UCSD-AML1 (cell line): Measurements from ENCODE around the gene INPP5D.
"Not testable (repeated sequence)": the region's sequence is repeated elsewhere in the genome, so short reads cannot be mapped to it uniquely, and the experiment has no call there.

ENCODE experiments used
- DNase-seq: peaks from one replicate; lab custom pipeline; 2025; ENCODE audit not compliant: unreplicated experiment; lab: John Stamatoyannopoulos, UW

INPP5D gene

DNA sequence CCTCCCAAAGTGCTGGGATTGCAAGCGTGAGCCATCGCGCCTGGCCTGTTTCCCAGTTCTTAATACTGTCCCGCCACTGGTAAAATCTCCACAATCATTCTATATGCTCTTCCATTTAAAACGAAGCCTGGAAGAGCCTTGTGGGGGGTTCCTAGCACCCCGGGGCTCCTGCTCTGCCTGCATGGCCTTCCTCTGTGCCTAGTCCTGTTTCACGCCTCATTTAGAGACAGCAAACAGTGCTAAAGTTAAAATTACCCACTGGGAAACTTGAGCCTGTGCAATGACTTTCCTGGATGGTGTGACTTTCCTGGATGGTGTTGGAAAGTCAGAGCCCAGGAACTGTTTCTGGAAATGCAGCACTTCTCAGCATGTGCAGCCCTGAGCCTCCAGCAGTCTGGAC is 55.0 kb downstream of the INPP5D start:
- DNase-seq = no peak

DNA sequence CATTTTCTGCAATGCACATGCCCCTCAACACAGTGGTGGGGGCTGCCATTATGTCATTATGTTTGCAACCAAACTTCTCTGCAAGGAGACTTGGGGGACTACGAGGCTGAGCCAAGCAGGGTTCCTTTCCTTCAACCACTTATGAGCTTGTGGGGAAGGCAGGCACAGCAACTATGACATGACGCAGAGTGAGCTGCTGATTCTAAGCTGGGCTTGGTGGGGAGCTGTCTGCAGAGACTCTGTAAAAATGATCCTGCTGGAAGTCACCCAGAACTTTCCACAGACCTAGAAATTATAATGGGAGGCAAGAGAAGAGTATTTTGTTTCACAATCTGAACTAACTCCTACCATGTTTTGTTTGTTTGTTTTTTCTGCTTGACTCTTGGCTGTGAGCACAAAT is 55.6 kb downstream of the INPP5D start:
- no peak for DNase-seq

DNA sequence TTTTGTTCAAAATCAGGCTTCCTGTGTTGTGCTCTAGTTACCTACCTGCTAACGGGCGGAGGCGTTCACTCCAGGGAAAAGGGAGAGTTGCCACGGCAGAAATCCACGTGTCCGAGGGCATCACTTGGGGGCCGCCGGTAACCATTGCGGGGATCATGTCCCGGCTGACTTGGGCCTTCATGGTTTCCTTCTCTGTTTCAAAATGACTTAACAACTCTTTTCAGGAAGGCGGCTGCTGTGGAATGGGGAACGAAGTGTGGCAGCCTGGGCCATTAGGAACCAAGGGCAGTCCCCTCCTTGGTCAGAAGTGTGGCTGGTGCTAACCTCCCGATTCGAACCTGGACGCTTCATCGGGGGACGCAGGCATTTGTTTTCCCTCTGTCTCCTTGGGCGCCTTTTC is 56.8 kb downstream of the INPP5D start:
- DNase-seq = no peak

DNA sequence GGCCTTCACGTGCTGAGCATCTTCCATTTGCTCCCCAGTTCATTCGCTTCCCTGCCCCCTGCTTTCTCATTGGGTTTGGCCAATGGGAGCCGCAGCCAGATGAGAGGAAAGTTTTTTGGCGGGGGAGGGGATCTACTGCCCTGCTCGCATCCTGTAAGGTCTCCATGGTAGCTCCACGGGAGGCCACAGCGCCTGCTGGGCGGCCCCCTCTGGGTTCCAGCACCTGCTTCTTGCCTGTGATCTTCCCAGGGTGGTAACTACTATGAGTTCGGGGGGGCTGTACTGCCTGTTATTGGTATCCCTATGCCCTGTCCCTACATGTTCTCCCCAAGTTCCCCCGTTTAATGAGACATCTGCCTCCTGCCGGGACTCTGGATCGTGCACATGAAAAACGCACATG is 57.2 kb downstream of the INPP5D start:
- no peak for DNase-seq

DNA sequence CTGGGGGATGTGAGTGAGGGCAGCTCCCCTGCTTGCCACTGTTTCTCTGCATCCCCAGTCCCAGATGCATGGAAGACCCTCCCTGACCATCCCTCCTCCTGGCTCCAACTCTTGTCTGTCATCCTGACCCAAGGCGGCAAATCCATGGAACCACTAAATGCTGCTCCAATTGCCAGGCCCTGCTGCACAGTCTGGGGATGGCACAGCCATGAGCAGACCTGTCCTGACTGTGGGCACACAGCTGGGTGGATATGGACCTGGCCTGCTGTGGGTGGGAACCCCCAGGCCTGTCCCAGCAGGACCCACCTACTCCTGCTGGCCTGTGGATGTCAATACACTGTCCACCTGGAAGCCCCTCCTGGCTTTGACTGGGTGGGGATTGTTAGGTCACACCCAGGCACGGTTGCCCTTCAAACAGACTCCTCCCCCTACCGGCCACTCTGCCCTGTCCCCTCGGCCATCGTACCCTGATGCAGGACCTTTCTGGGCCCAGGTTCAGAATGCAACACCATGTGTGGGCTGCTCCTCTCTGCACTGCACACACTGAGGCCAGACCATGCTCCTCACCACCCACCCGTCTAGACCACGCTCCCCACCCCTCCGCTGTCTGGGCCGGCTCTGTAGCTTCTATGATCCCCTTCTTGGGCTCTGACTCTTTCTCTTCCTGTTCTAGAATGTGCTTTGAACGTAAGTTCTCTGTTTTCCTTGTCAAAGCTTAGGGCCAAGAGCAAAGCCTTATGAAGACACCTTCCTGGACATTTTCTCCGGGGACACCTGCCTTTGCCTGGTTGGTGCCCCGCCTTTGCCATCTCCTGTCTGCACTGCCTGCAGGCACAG is 57.9 kb downstream of the INPP5D start:
- no peak for DNase-seq

DNA sequence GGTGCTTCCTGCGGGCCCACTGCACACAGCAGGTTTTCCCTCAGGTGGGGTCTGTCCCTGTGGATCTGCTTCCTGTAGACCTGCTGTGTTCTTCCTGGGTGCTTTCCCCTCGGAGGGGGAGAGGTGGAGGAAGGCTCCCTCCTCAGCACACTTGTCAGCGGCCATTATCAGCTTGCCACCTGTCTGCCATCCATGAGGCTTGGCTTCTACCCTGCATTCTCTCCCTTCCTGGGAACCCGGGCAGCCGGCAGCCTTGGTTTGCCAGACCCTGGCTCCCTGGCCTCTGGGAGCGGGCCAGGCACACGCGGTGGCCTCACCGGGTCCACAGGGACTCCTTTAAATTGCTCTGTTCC is 58.5 kb downstream of the INPP5D start:
- no peak for DNase-seq

DNA sequence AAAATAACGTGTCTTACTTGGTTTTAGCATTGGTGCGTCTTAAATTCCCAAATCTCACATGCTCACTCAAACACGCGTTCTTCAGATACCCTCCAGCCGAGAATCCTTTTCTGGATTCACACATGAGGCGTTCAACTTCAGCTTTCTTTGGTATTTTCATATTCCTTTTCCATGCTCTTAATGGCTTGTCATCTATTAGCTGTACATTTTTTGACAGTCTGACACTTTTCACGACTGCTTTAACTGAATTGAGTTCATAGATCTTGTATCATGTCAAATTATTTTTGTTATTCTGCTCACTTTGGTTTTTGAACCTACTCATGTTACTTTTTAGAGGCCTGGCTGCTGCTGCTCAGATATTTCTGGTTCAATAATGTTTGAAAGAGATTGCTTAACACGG is 59.0 kb downstream of the INPP5D start:
- no peak for DNase-seq

DNA sequence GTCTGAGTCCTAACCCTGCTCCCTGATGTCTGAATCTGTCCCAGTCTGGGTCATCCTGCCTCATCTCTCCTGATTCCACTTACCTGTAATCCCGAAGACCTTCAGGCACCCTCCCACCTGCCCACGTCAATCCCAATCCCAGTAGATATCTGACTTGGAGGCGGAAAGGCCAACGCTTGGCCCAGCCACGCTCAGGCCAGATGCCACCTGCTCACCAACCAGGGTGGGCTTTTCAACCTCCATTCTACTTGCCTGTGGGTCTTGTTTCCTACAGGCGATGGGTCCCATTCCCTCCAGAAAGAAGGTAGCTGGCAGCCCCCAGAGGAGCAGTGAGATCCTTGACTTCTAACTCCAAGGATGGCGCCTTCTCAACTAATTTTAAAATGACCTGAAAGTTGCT is 59.7 kb downstream of the INPP5D start:
- no peak for DNase-seq

DNA sequence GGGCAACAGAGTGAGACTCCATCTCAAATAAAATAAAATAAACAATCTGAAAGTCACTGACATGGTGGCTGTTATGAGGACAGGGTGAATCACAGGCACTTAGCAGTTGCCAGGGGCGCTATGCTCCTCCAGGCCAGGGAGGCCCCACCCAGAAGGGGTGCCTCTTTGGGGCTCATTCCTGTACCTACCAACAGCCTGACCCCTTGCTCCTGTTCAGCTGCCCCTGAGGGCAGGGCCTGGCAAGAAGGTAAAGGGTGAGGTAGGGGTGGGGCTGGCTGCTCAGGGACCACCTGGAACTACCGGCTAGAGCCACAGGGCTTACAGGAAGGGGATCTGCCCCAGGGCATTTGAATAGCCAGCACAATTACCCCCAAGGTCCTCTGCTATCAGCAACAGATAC is 60.3 kb downstream of the INPP5D start:
- no peak for DNase-seq

DNA sequence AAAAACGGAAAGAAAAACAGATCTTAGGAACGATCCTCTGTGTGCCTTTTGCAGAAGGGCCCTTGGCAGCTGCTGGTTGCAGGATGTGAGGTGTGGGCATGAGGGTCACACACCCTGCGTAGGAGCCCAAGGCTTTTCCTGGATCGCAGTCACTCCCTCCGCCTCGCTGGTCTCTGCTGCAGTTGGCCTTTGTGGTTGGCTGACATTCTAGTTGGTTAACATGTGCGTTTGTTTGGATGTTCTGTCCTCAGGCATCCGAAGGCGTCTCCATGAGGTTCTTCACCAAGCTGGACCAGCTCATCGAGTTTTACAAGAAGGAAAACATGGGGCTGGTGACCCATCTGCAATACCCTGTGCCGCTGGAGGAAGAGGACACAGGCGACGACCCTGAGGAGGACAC is 61.7 kb downstream of the INPP5D start:
- no peak for DNase-seq

DNA sequence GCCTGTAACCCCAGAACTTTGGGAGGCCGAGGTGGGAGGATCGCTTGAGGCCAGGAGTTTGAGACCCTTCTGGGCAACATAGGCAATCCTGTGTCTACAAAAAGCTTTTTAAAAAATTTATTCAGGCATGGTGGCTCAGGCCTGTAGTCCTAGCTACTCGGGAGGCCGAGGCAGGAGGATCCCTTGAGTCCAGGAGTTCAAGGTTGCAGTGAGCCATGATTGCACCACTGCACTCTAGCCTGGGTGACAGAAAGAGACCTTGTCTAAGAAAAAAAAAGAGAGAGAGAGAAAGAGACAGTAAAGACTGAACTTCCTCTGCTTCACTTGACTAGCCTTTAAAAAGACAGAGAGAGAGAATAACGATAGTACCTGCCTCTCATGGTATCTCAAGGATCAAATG is 62.4 kb downstream of the INPP5D start:
- DNase-seq = no peak

DNA sequence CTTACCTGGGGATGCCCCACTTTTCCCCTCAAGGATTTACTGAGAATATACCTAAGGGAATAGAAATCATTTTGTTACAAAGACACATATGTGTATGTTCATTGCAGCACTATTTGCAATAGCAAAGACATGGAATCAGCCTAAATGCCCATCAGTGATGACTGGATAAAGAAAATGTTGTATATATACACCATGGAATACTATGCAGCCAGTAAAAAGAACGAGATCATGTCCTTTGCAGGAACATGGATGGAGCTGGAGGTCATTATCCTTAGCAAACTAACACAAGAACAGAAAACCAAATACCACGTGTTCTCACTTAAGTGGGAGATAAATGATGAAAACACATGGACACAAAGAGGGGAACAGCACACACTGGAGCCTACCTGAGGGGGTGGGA is 63.4 kb downstream of the INPP5D start:
- not testable (repeated sequence) for DNase-seq

DNA sequence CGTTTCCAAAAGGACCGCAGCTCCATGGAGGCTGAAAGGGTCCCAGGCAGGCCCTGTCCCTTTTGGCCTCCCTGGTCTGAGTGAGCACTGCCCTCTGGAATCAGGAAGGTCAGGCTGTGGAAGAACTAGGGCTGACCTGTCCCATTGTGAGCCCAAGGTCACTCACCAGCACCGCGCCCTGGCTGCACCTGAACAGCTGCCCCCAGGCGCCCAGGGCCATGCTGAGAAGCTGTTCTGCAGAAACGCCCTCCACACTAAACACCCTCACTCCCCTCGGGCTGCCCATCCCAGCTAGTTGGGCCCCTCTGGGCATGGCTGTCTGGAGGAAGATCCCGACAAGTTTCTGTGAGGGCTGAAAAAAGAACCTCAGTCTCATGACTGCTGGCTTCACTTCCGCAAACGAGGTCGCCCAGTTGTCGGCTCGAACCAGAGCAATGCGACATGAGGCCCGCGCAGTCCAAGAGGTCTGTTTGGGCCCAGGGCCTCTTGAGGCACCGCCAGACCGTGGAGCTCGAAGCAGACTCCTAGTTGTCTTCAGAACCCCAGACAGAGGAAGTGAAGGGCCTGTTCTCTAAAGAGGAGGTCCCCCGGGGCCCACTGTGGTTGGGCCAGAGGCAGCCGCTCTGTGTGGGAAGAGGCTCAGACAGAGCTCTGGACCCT is 64.4 kb downstream of the INPP5D start:
- no peak for DNase-seq

DNA sequence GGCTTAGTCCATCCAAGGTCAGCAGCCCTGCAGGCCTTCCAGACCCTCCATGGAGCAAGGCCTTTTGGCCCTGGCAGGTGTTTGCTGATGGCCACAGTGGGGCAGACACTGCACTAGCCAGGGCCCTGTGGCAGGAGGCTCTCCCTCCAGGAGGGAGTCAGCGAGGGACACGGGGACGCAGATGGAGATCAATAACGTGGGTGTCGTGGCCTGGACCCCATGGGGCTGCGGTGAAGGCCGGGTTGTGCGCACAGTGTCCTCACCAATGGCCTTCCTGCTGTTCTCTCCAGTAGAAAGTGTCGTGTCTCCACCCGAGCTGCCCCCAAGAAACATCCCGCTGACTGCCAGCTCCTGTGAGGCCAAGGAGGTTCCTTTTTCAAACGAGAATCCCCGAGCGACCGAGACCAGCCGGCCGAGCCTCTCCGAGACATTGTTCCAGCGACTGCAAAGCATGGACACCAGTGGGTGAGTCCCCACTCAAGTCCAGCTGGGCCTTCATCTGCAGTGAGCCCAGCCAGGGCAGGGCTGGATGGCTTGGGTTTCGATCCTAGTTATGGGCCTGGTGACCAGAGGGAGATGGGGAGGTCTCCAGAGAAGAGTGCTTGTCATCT is 65.4 kb downstream of the INPP5D start:
- no peak for DNase-seq

DNA sequence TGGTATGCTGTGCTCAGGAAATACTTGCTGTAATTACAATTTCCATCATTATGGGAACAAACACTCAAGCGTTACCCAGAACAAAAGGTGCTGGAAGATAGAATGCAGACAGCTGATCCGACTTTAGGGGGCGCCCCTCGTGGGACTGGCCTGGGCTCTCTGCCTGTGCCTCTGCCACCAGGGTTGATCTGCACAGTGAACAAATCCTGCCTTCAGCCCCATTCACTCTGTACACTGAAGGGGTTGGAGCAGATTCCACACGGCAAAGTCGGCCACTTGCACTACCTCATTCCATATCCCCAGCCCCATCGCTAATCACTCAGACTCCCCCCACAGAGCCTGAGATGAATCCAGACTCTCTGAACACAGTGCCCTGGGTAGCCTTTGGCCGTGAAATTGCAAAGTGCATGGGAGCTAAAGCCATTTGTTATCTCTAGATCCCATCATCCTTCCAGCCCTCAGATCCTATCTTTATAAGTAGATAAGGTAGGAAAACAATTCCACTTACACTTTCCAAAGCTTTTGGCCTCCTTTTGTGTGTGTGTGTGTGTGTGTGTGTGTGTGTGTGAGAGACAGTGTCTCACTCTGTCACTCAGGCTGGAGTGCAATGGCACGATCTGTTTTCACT is 69.3 kb downstream of the INPP5D start:
- no peak for DNase-seq

DNA sequence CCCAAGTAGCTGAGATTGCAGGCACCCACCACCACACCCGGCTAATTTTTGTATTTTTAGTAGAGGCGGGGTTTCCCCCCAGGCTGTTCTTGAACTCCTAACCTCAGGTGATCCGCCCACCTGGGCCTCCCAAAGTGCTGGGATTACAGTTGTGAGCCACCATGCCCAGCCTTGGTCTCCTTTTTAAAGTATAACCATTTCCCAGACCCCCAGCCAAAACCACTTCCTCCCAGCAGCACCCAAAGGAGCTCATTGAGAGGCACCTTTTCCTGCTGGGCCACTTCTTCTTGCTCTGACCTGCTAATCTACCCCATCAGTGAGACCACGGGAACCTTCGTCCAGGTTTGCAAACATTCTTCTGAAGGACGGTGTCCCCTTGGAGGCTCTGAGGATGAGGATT is 69.9 kb downstream of the INPP5D start:
- no peak for DNase-seq

DNA sequence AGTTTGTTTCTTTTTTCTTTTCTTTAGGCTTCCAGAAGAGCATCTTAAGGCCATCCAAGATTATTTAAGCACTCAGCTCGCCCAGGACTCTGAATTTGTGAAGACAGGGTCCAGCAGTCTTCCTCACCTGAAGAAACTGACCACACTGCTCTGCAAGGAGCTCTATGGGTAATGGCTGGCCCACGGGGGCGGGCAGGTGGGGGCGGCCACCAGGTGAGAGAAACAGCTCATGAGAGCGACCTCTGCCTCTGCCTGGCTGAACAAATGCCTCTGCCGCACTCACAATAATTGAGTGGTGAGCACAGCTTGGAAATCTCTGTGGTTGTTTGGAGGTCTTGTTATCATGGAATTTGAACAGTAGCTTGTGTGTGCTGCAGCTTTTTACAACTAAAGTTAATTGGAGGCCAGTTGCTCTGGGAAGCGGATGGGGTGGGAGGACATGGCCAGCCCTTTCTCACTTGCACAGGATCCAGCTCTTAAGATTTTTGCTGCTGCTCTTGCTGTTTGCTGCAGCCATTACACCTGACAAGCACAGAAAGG is 70.4 kb downstream of the INPP5D start:
- DNase-seq = no peak

DNA sequence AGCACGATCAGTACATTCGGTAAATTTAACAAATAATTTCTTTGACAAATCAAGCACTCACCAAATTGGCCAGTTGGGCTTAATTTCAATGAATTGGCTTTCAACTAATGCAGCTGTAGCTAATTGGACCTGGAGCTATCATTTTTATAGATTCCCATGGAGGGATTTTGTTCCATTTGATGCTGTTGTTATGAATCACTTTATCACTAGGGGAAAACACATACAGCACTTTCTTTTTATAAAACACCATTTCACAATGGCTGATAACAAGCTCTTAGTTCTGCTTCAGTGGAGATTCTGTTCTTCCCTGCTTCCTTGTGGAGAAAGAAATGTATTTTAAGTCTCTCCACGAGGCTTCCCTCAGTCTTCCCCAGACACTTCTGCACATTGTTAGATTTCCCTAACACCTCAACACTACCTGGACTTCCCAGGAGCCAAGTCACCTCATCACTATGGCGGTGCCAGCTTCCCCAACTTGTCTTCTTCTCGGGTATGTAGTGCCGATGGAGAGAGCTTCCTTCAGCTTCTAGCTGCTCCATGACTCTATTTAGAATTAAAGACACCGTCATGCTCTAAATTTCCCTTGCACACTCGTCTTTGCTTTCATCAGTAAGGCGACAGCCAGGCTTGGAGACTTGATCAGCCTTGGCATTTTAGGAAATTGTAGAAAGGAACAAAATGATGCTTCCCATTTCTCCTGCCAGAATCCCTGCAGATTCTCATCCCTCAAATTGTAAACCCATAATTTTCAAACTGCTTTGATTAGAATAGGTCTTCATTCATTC is 72.0 kb downstream of the INPP5D start:
- no peak for DNase-seq

DNA sequence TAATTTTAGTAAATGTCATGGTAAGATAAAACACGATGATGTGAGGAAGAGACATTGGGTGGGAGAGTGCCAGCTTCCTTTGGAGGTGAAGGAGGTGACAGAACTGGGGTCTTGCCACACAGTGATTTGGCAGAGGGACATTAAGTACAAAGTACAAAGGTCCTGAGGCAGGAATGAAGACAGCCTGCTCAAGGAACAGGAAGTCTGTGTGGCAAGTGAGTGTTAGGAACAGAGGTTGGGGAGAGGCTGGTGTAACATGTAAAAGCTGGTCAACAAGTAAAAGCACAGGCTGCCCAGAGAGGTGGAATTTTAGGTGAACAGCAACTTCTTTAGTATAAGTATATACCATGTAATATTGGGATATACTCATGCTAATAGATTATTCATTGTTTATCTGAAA is 73.1 kb downstream of the INPP5D start:
- no peak for DNase-seq

DNA sequence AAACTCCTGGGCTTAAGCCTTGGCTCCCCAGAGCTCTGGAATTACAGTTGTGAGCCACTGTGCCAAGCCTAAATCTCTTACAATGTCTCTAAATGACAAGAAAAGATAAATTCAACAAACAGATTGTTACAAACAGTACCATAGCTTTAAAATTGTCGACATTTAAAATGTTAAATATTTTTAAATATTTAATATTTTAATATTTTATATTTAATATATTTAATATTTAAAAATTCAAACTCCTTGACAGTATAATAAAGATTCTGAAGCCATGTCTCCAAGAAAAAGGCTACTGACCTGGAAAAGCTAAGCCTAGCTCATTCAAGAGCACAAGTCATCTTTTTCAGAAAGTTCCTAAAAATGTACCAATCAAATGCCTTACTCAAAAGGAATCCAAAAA is 75.3 kb downstream of the INPP5D start:
- no peak for DNase-seq

DNA sequence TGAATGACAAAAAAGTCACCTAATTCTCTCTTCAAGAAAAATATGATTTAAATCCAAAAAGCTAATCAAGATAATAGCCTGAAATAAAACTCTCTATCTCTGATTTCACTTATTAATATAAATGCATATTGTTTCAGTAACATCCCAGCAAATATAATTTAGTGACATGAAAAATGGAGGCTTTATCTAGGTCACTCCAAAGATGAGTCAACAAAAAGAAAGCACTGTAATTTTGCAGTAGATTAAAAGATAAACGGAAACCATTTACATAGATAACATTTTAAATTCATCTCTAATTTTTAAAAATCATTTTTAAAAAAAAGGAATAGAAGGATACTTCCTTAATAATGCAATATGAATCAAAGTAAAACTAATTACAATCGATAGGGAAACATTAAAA is 76.9 kb downstream of the INPP5D start:
- no peak for DNase-seq
